ENCODE data around the gene SSH2.

DNA sequence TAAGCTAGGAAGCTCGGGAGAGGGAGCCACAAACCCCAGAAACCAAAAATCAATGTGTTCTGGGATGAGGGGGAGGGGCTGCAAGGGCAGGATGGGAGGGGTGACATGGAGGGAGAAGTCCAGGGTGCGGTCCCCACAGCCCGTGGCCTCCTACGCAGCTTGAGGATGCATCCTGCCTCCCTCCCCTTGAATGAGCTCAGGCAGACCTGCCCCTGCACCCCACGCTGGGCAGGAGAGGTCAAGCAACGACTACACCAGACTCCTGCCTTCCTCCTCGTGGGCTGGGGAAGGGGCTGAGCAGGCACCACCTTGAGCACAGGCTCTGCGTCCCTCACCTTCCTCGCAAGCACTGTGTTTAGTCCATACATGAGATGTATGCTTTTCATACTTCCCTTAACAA is 333.2 kb downstream of the SSH2 start:
- TF ChIP-seq, protein P1, sequence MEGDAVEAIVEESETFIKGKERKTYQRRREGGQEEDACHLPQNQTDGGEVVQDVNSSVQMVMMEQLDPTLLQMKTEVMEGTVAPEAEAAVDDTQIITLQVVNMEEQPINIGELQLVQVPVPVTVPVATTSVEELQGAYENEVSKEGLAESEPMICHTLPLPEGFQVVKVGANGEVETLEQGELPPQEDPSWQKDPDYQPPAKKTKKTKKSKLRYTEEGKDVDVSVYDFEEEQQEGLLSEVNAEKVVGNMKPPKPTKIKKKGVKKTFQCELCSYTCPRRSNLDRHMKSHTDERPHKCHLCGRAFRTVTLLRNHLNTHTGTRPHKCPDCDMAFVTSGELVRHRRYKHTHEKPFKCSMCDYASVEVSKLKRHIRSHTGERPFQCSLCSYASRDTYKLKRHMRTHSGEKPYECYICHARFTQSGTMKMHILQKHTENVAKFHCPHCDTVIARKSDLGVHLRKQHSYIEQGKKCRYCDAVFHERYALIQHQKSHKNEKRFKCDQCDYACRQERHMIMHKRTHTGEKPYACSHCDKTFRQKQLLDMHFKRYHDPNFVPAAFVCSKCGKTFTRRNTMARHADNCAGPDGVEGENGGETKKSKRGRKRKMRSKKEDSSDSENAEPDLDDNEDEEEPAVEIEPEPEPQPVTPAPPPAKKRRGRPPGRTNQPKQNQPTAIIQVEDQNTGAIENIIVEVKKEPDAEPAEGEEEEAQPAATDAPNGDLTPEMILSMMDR (IDR thresholded peaks at IDR 0.05; ENCODE audit: low read length): no peak
- TF ChIP-seq EZH2 (optimal IDR thresholded peaks at IDR 0.05; ENCODE audit: low read depth, low read length): no peak
